ENCODE results near the gene PHKA1.
"Not testable (repeated sequence)": the region's sequence is repeated elsewhere in the genome, so short reads cannot be mapped to it uniquely, and the experiment has no call there.

PHKA1 gene

DNA sequence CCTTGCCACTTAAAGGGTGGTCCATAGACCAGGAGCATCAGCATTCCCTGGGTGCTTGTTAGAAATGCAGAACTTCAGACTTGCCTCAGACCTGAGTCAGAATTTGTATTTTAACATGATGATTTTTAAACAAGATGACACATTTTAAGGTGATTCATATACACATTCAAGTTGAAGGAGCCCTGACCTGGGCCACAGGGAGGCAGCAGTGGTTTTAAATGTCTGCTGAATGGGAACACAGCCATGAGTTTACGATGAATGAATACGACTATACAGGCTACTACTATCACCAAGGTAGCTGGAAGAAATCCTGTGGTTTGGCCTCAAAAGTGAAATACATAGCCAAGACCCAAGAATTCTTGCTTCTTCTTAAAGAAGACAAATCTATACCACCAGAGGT lies 144.3 kb downstream of the PHKA1 start:
- DNase-seq, result no peak

- no peak for DNase-seq
These were observed 145.6 kb downstream of the PHKA1 start for GRCh38 chrX:72568406-72569092.

DNA sequence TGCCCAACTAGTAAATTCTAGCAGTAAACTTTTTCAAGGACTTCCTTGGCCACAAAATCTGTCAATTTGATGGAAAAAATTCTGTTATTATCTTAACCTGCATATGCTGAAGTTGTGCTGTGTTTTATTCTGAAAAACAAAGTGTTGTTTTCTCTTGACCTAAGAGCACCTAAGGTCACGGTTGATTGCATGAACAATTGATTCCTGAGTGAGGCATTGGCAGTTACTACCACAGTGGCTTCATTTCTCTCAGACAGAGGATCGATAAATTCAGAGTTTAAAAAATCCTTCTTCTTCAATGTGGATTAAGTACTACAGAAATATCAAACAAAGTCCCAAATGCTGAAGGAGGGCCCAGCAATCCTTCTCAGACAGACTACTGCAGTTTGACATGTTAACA lies 147.7 kb downstream of the PHKA1 start:
- no peak for DNase-seq

GRCh38 chrX:72559655-72560054 lies 154.5 kb downstream of the PHKA1 start:
- not testable (repeated sequence) for DNase-seq

GRCh38 chrX:72554448-72555140 lies 159.5 kb downstream of the PHKA1 start:
- no peak for DNase-seq

GRCh38 chrX:72552443-72552842 lies 161.7 kb downstream of the PHKA1 start:
- DNase-seq, result not testable (repeated sequence)

- DNase-seq, result no peak
These were observed 168.1 kb downstream of the PHKA1 start for GRCh38 chrX:72545990-72546389.

DNA sequence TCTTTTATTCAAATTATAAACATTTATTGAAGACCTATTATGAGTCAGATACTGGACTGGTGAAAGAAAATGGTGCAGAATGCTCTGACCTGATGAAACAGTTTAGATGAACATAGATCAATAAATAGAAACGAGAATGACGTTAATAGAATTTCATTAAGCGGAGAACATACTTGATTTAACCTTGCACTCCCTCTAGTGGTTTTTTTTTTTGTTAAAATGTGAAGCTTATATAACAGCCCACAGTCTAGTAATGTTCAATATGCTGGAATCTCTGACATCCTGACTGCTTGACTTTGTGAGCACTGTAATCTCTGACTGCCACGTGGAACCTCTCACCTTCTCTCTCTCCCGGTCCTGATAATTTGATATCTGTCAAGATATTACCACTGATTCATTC lies 173.8 kb downstream of the PHKA1 start:
- peak in 1 of 14 donors; percentile 36 for DNase-seq

DNA sequence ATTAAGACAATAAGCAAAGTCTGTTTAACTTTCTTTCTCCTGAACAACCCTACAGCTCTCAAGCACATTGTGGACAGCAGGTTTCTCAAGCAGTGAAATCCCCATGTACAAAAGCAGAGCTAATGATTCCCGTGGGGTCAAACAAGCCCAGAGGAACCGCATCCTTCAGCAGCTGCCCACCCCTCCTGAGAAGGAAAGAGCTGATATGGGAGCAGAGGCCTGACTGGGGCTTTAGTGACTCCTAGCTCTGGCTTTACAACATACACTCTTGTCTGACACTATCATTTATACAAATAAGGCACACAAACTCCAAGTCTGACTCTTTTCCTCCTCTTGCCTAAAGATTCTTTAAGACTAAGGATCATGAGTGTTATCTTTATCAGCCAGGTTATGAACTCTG lies 174.3 kb downstream of the PHKA1 start:
- no peak for DNase-seq

GRCh38 chrX:72536542-72536941 lies 177.6 kb downstream of the PHKA1 start:
- peak in 1 of 14 donors; percentile 74 for DNase-seq

DNA sequence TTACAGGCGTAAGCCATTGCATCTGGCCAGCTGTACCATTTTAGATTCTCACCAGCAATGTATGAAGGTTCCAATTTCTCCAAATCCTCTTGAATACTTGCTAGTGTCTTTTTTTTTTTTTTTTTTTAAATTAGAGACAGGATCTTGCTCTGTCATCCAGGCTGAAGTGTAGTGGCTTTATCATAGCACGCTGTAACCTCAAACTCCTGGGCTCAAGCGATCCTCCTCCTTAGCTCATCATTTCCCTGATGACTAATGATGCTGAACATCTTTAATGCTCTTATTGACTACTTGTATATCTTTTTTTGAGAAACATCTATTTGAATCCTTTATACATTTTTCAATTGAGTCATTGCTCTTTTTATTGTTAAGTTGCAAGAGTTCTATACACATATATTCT lies 181.7 kb downstream of the PHKA1 start:
- no peak for DNase-seq

Measured in C1 segment of cervical spinal cord (tissue), 14 donors.